Neural cell (in vitro differentiated cells): ENCODE results near the gene DCLK1. TPM values are rescaled to one million over a fixed set of nuclear protein-coding genes. Genes with fewer than 3 reads are reported as not detected.

Source experiments
- H2AFZ ChIP-seq: fragments of 200-600, 300-800 bp; sonication (generic), shearing (Covaris generic); 2 replicates; pipeline ENCODE4 v1.6.0; 2014; ENCODE audit warnings: low read depth, mild to moderate bottlenecking, antibody characterized with exemption, low read length, moderate library complexity
- H3F3A ChIP-seq: fragments of 200-600 bp; shearing (Covaris generic); 2 replicates; pipeline ENCODE4 v1.6.1; 2016; ENCODE audit warnings: mild to moderate bottlenecking, moderate library complexity, mixed read lengths, antibody characterized with exemption, low read length; ENCODE audit not compliant: insufficient read depth, poor library complexity, severe bottlenecking
- H3K27ac ChIP-seq: fragments of 200-600, 300-800 bp; sonication (generic), shearing (Covaris generic); 2 replicates; pipeline ENCODE4 v1.5.1; 2014; ENCODE audit warnings: mild to moderate bottlenecking, low read length, moderate library complexity
- H3K27me3 ChIP-seq: fragments of 300-800, 200-600 bp; sonication (generic), shearing (Covaris generic); 2 replicates; pipeline ENCODE4 v1.6.0; 2014; ENCODE audit warnings: mild to moderate bottlenecking, low read depth, low read length, moderate library complexity; ENCODE audit not compliant: insufficient read depth
- H3K36me3 ChIP-seq: fragments of 300-800, 200-600 bp; sonication (generic), shearing (Covaris generic); 2 replicates; pipeline ENCODE4 v1.5.1; 2014; ENCODE audit warnings: mild to moderate bottlenecking, antibody characterized with exemption, low read length, moderate library complexity; ENCODE audit not compliant: insufficient read depth
- H3K4me2 ChIP-seq: fragments of 300-800, 200-600 bp; sonication (generic), shearing (Covaris generic); 2 replicates; pipeline ENCODE4 v1.6.0; 2014; ENCODE audit warnings: mild to moderate bottlenecking, low read length
- H3K4me3 ChIP-seq: fragments of 300-800, 200-600 bp; sonication (generic), shearing (Covaris generic); 2 replicates; pipeline ENCODE4 v1.5.1; 2014; ENCODE audit warnings: mild to moderate bottlenecking, low read length, moderate library complexity
- H3K79me2 ChIP-seq: fragments of 200-600 bp; shearing (Covaris generic); replicated peaks from 2 replicates; pipeline ENCODE4 v1.6.0; 2014; ENCODE audit warnings: mild to moderate bottlenecking, low read length, moderate library complexity; ENCODE audit not compliant: insufficient read depth
- H3K9ac ChIP-seq: fragments of 300-800, 200-600 bp; sonication (generic), shearing (Covaris generic); 2 replicates; pipeline ENCODE4 v1.6.1; 2016; ENCODE audit warnings: mild to moderate bottlenecking, low read length, mixed read lengths
- H3K9me2 ChIP-seq: fragments of 200-600 bp; shearing (Covaris generic); 2 replicates; pipeline ENCODE4 v1.6.1; 2016; ENCODE audit warnings: mild to moderate bottlenecking, low read length, mixed read lengths; ENCODE audit not compliant: insufficient read depth
- H3K9me3 ChIP-seq: fragments of 200-600, 300-800 bp; sonication (generic), shearing (Covaris generic); 2 replicates; pipeline ENCODE4 v1.6.1; 2016; ENCODE audit warnings: mild to moderate bottlenecking, mixed run types, low read length, moderate library complexity, mixed read lengths
- H4K20me1 ChIP-seq: fragments of 200-600 bp; shearing (Covaris generic); 2 replicates; pipeline ENCODE4 v1.6.1; 2016; ENCODE audit warnings: mild to moderate bottlenecking, mixed run types; ENCODE audit not compliant: insufficient read depth
- EP300 ChIP-seq: fragments of 450-650 bp; conservative IDR thresholded peaks from 2 replicates; pipeline ENCODE4 v1.6.1; 2014; ENCODE audit warnings: antibody characterized with exemption, mild to moderate bottlenecking, moderate library complexity; ENCODE audit not compliant: poor library complexity, severe bottlenecking
- EZH2 ChIP-seq: fragments of 200-600, 300-800 bp; shearing (Covaris generic), sonication (generic); IDR thresholded peaks from 2 replicates; pipeline ENCODE4 v1.6.1; 2014; ENCODE audit warnings: antibody characterized with exemption, low read length, borderline replicate concordance, mild to moderate bottlenecking; ENCODE audit not compliant: insufficient read depth, poor library complexity, severe bottlenecking
- MXI1 ChIP-seq: fragments of 450-650 bp; conservative IDR thresholded peaks from 2 replicates; pipeline ENCODE4 v1.6.1; 2014; ENCODE audit warnings: antibody characterized with exemption, mild to moderate bottlenecking; ENCODE audit not compliant: poor library complexity, severe bottlenecking
- POLR2AphosphoS5 ChIP-seq: IDR thresholded peaks from 2 replicates; pipeline ENCODE4 v1.6.1; 2012
- RAD21 ChIP-seq: fragments of 450-650 bp; conservative IDR thresholded peaks from 2 replicates; pipeline ENCODE4 v1.6.1; 2014; ENCODE audit warnings: antibody characterized with exemption, mild to moderate bottlenecking, moderate library complexity
- SMC3 ChIP-seq: fragments of 450-650 bp; conservative IDR thresholded peaks from 2 replicates; pipeline ENCODE4 v1.6.1; 2014; ENCODE audit warnings: antibody characterized with exemption, mild to moderate bottlenecking, moderate library complexity; ENCODE audit not compliant: poor library complexity
- TAF1 ChIP-seq: IDR thresholded peaks from 2 replicates; pipeline ENCODE4 v1.6.1; 2012; ENCODE audit warnings: low read depth
- polyA plus RNA-seq: library from polyadenylated mRNA; depleted of rRNA; stranded (reverse); fragments of >200 nt; gene quantifications from 2 replicates; pipeline ENCODE4 v1.2.3, GENCODE V29; 2014
- TF ChIP-seq, protein P1 (sequence below): fragments of 450-650 bp; IDR thresholded peaks from 2 replicates; pipeline ENCODE4 v1.5.1; 2014; ENCODE audit warnings: antibody characterized with exemption, mild to moderate bottlenecking, moderate library complexity; ENCODE audit not compliant: poor library complexity, severe bottlenecking
- TF ChIP-seq, protein P2 (sequence below): IDR thresholded peaks from 2 replicates; pipeline ENCODE4 v1.6.1; 2012; ENCODE audit warnings: borderline replicate concordance

The DCLK1 gene
- polyA plus RNA-seq, 1 donor from 2014 or later, result 124 TPM

DNA sequence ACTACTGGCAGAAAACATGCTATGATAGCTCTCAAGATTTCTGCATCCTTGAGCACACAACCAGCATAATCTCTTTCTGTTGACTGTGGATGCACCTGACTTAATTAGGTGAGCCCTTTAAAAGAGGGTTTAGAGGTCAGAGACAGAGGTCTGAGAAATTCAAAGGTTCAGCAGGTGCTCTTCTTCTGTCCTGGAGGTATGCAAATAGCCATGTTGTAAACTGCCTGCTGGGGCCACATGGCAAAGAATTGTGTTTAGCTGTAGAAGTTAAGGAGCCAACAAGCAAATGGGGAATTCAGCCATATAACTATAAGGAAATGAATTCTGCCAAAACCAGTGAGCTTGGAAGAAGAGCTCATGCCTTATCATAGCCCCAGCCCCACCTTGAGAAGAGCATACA lies 11.6 kb upstream of the DCLK1 start:
- TF ChIP-seq, protein P1, sequence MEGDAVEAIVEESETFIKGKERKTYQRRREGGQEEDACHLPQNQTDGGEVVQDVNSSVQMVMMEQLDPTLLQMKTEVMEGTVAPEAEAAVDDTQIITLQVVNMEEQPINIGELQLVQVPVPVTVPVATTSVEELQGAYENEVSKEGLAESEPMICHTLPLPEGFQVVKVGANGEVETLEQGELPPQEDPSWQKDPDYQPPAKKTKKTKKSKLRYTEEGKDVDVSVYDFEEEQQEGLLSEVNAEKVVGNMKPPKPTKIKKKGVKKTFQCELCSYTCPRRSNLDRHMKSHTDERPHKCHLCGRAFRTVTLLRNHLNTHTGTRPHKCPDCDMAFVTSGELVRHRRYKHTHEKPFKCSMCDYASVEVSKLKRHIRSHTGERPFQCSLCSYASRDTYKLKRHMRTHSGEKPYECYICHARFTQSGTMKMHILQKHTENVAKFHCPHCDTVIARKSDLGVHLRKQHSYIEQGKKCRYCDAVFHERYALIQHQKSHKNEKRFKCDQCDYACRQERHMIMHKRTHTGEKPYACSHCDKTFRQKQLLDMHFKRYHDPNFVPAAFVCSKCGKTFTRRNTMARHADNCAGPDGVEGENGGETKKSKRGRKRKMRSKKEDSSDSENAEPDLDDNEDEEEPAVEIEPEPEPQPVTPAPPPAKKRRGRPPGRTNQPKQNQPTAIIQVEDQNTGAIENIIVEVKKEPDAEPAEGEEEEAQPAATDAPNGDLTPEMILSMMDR, result no peak
- TF ChIP-seq POLR2AphosphoS5, result no peak
- TF ChIP-seq EP300, result no peak
- TF ChIP-seq, protein P2, sequence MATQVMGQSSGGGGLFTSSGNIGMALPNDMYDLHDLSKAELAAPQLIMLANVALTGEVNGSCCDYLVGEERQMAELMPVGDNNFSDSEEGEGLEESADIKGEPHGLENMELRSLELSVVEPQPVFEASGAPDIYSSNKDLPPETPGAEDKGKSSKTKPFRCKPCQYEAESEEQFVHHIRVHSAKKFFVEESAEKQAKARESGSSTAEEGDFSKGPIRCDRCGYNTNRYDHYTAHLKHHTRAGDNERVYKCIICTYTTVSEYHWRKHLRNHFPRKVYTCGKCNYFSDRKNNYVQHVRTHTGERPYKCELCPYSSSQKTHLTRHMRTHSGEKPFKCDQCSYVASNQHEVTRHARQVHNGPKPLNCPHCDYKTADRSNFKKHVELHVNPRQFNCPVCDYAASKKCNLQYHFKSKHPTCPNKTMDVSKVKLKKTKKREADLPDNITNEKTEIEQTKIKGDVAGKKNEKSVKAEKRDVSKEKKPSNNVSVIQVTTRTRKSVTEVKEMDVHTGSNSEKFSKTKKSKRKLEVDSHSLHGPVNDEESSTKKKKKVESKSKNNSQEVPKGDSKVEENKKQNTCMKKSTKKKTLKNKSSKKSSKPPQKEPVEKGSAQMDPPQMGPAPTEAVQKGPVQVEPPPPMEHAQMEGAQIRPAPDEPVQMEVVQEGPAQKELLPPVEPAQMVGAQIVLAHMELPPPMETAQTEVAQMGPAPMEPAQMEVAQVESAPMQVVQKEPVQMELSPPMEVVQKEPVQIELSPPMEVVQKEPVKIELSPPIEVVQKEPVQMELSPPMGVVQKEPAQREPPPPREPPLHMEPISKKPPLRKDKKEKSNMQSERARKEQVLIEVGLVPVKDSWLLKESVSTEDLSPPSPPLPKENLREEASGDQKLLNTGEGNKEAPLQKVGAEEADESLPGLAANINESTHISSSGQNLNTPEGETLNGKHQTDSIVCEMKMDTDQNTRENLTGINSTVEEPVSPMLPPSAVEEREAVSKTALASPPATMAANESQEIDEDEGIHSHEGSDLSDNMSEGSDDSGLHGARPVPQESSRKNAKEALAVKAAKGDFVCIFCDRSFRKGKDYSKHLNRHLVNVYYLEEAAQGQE, result no peak
- TF ChIP-seq MXI1, result no peak
- TF ChIP-seq RAD21, result no peak
- TF ChIP-seq EZH2, result no peak
- no peak for TF ChIP-seq SMC3
- TF ChIP-seq TAF1, result no peak
- no peak overlapping the region for H3K27ac ChIP-seq
- H2AFZ ChIP-seq, result no peak overlapping the region
- no peak overlapping the region for H3K9ac ChIP-seq
- H3K9me3 ChIP-seq, result no peaks in the 10 kb centered on the region
- no peaks in the 10 kb centered on the region for H3K9me2 ChIP-seq
- no peaks in the 10 kb centered on the region for H3K36me3 ChIP-seq
- no peaks in the 10 kb centered on the region for H3K79me2 ChIP-seq
- H4K20me1 ChIP-seq, result no peaks in the 10 kb centered on the region
- no peaks in the 10 kb centered on the region for H3K27me3 ChIP-seq
- H3K4me3 ChIP-seq, result no peak overlapping the region
- no peaks in the 10 kb centered on the region for H3F3A ChIP-seq
- no peak overlapping the region for H3K4me2 ChIP-seq

DNA sequence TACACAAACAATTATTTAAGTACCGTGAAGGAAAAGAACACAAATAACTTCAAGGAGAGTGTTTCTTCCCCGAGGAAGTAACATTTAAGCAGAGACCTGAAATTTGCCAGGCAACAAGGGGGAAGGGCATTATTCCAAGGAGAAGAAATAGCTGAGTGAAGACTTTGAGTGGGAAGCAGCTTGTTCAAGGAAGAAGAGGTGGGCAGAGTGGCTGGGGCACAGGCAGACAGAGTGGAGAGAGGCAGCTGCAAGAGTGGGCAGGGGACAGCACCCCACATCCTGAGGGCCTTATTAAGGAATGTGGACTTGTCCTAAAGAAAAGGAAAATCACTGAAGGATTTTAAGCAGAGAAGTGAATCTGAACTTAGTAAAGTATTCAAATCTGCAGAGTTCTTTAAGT lies 4.7 kb upstream of the DCLK1 start:
- no peaks in the 10 kb centered on the region for H4K20me1 ChIP-seq
- H3F3A ChIP-seq, result no peaks in the 10 kb centered on the region
- no peak overlapping the region for H3K9ac ChIP-seq
- no peaks in the 10 kb centered on the region for H3K79me2 ChIP-seq
- H3K4me3 ChIP-seq, result no peak overlapping the region
- H2AFZ ChIP-seq, result no peak overlapping the region
- no peak overlapping the region for H3K27ac ChIP-seq
- no peaks in the 10 kb centered on the region for H3K9me2 ChIP-seq
- no peak for TF ChIP-seq EZH2
- no peak for TF ChIP-seq MXI1
- no peak for TF ChIP-seq EP300
- no peak for TF ChIP-seq SMC3
- no peak for TF ChIP-seq TAF1
- TF ChIP-seq, protein P1, result no peak
- TF ChIP-seq, protein P2, result no peak
- TF ChIP-seq POLR2AphosphoS5, result no peak
- no peak for TF ChIP-seq RAD21
- no peaks in the 10 kb centered on the region for H3K27me3 ChIP-seq
- H3K9me3 ChIP-seq, result no peaks in the 10 kb centered on the region
- H3K36me3 ChIP-seq, result no peaks in the 10 kb centered on the region
- H3K4me2 ChIP-seq, result no peak overlapping the region
